HFFc6 (cell line): ENCODE data around the gene RAB2B. TPM values are rescaled to one million over a fixed set of nuclear protein-coding genes. Genes with fewer than 3 reads are reported as not detected.

Source experiments
- DNase-seq: peaks from one replicate; pipeline ENCODE4 v3.0.0-alpha.2; 2018
- H3K27ac Mint-ChIP-seq: 2 replicates; pipeline ENCODE4 v1.8.0; 2020; ENCODE audit warnings: mild to moderate bottlenecking, mixed read lengths
- H3K27me3 Mint-ChIP-seq: 2 replicates; pipeline ENCODE4 v1.8.0; 2021; ENCODE audit warnings: mild to moderate bottlenecking, moderate library complexity, mixed read lengths; ENCODE audit not compliant: insufficient read depth
- H3K36me3 Mint-ChIP-seq: 2 replicates; pipeline ENCODE4 v1.8.0; 2021; ENCODE audit warnings: low read depth, mixed read lengths
- H3K4me1 Mint-ChIP-seq: 2 replicates; pipeline ENCODE4 v1.8.0; 2020; ENCODE audit warnings: low read depth, mixed read lengths
- H3K4me3 Mint-ChIP-seq: 2 replicates; pipeline ENCODE4 v1.8.0; 2020; ENCODE audit warnings: mild to moderate bottlenecking, moderate library complexity, mixed read lengths
- H3K9me3 Mint-ChIP-seq: 2 replicates; pipeline ENCODE4 v1.8.0; 2020; ENCODE audit warnings: mild to moderate bottlenecking, mixed read lengths
- total RNA-seq, 6 experiments: library from RNA; stranded (reverse); fragmentation: NEBNext Ultra II Directional; extraction: Animal tissue kit (Norgen Biotek cat#: 25700); gene quantifications; 2 replicates in 1 of 6; 3 replicates in 5 of 6; pipeline ENCODE4 v1.2.3, GENCODE V29; 2021
- TF ChIP-seq, protein P1 (sequence below): fragments of 200-600 bp; sonication (generic); IDR thresholded peaks from 2 replicates; pipeline ENCODE4 v1.5.0; 2021; ENCODE audit warnings: antibody characterized with exemption, mild to moderate bottlenecking

RAB2B gene
- total RNA-seq, 6 experiments from 2014 or later = 20.2 to 22.9 (median 21.3) TPM

DNA sequence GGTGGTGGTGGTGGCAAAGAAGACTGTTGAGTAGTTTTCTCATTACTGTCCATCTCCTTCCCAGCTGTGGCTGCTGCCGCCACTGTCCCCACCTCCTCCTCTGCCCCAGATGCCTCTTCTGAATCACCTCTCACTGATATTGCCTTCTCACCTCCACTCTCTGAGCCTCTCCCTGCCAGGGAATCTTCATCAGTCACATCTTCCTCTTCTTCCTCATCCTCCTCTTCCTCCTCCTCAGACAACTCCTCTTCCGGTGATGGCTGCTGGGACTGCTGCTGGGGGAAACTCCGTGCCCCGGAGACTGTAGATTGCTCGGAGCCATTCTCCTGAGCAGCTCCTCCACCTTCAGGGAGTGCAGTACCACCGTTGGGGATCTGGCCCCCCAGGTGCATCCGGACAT is 46.4 kb upstream of the RAB2B start:
- Mint-ChIP-seq H3K27ac (no peak overlapping the region), H3K4me3 (no peak overlapping the region), H3K9me3 (no peaks in the 10 kb centered on the region), H3K36me3 (no peaks in the 10 kb centered on the region; the same call in 1 of the 2 replicates), H3K4me1 (0 out of 2 replicates have a peak, but pooled peaks cover 5% of the 10 kb centered on the region), H3K27me3 (peaks cover 18% of the 10 kb centered on the region)
- no peak for DNase-seq
- TF ChIP-seq, protein P1, sequence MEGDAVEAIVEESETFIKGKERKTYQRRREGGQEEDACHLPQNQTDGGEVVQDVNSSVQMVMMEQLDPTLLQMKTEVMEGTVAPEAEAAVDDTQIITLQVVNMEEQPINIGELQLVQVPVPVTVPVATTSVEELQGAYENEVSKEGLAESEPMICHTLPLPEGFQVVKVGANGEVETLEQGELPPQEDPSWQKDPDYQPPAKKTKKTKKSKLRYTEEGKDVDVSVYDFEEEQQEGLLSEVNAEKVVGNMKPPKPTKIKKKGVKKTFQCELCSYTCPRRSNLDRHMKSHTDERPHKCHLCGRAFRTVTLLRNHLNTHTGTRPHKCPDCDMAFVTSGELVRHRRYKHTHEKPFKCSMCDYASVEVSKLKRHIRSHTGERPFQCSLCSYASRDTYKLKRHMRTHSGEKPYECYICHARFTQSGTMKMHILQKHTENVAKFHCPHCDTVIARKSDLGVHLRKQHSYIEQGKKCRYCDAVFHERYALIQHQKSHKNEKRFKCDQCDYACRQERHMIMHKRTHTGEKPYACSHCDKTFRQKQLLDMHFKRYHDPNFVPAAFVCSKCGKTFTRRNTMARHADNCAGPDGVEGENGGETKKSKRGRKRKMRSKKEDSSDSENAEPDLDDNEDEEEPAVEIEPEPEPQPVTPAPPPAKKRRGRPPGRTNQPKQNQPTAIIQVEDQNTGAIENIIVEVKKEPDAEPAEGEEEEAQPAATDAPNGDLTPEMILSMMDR = no peak

DNA sequence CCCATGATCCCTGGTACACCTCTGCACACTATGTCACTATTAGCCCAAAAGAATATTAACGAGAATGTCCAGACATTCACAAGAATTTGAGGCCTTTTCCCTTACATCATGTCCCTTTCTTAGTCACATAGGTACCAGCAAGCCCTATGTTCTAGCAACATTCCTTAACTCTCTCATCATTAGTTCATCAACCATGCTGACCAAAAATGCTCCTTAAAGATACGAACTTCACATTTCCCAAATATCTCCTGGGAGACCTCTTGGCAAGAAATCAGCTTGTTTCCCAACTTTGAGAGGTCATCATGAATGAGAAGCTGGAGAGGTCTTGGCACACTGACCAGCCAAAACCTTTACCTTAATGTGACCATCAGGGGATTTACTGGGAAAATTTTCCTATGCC is 44.7 kb upstream of the RAB2B start:
- H3K9me3 Mint-ChIP-seq = no peaks in the 10 kb centered on the region
- peak; percentile 30 for DNase-seq
- 0 out of 2 replicates have a peak, but pooled peaks cover 5% of the 10 kb centered on the region for H3K4me1 Mint-ChIP-seq
- TF ChIP-seq, protein P1 = no peak
- H3K4me3 Mint-ChIP-seq = no peak overlapping the region
- H3K27me3 Mint-ChIP-seq = peaks cover 15% of the 10 kb centered on the region
- no peak overlapping the region for H3K27ac Mint-ChIP-seq
- H3K36me3 Mint-ChIP-seq = no peaks in the 10 kb centered on the region; the same call in 1 of the 2 replicates

DNA sequence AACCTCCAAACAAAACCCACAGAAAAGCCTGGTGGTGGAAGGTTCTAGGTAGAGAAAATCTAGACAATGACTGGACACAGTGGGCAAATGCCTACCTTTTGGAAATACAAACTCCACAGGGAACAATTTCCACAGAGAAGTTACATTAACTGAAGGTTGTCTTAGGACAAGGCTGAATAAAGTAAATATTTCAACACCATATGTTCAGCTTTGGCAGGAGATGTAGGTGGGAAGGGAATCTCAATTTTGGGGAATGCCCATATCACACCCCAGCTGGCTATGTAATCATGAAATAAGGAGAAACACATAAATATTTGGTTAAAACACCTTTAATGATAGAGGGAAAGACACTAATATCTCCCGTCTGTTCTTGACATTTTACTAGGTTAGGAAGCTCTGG is 44.0 kb upstream of the RAB2B start:
- no peak overlapping the region for H3K4me3 Mint-ChIP-seq
- no peak overlapping the region for H3K27ac Mint-ChIP-seq
- no peak for DNase-seq
- H3K27me3 Mint-ChIP-seq = peaks cover 15% of the 10 kb centered on the region
- TF ChIP-seq, protein P1 = no peak
- no peaks in the 10 kb centered on the region for H3K9me3 Mint-ChIP-seq
- no peaks in the 10 kb centered on the region; the same call in 1 of the 2 replicates for H3K36me3 Mint-ChIP-seq
- H3K4me1 Mint-ChIP-seq = 0 out of 2 replicates have a peak, but pooled peaks cover 5% of the 10 kb centered on the region

DNA sequence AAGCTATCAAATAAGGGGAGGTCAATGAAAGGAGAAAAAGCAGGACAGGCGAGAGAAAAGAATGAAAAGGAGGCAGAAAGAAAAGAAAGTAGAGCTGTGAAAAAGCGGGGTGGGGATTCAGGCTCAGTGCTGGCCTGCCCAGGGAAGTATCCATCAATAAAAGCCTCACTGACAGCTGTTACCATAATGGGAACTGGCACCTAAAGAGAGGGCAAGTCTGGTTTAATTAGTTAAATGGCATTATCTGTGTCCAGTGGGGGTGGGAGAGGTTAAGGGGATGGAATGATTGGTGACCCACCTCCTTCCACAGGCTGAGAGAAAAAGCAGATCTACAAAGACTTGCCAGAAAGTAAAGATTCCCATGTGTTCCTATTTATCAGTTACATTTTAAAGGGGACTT is 42.0 kb upstream of the RAB2B start:
- H3K27me3 Mint-ChIP-seq = peaks cover 12% of the 10 kb centered on the region
- DNase-seq = no peak
- TF ChIP-seq, protein P1 = no peak
- H3K9me3 Mint-ChIP-seq = no peaks in the 10 kb centered on the region
- no peaks in the 10 kb centered on the region for H3K36me3 Mint-ChIP-seq
- H3K27ac Mint-ChIP-seq = no peak overlapping the region
- no peak overlapping the region for H3K4me3 Mint-ChIP-seq
- H3K4me1 Mint-ChIP-seq = 0 out of 2 replicates have a peak, but pooled peaks cover 5% of the 10 kb centered on the region

DNA sequence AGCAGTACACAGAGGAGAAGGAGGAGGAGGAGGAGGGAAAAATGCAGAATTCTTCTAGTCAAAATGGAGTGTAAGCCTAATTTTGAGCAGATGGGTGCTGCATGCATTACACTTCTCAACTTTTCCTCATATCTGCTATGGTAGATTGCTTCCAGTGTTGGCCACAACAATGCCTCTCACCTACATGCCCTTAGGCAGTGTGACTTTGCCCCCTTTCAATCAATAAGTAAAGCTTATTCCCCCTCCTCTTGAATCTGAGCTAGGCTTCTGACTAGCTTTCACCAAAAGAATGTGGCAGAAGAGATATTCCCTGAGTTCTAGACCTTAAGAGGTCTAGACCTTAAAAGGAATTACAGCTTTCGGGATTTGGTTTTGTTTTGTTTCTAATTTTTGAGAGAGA is 37.6 kb upstream of the RAB2B start:
- H3K4me3 Mint-ChIP-seq = no peak overlapping the region
- peaks cover 15% of the 10 kb centered on the region; the same call in 1 of the 2 replicates for H3K36me3 Mint-ChIP-seq
- DNase-seq = no peak
- no peak overlapping the region for H3K27ac Mint-ChIP-seq
- H3K9me3 Mint-ChIP-seq = peaks cover 7% of the 10 kb centered on the region; the same call in 1 of the 2 replicates
- H3K4me1 Mint-ChIP-seq = peaks cover 11% of the 10 kb centered on the region
- TF ChIP-seq, protein P1 = no peak
- peaks cover 9% of the 10 kb centered on the region for H3K27me3 Mint-ChIP-seq
